NCI-H460 (cell line): Measurements from ENCODE around the gene TMCO1. TPM values are rescaled to one million over a fixed set of nuclear protein-coding genes. Genes with fewer than 3 reads are reported as not detected.
"Not testable (repeated sequence)": the region's sequence is repeated elsewhere in the genome, so short reads cannot be mapped to it uniquely, and the experiment has no call there.

ENCODE experiments used
- DNase-seq: peaks from one replicate; pipeline ENCODE4 v3.0.0-alpha.2; 2016; ENCODE audit warnings: low read depth; ENCODE audit errors: extremely low read depth
- polyA plus RNA-seq: library from polyadenylated mRNA; depleted of rRNA; stranded (reverse); fragments of >200 nt; gene quantifications from 2 replicates; pipeline ENCODE4 v1.2.3, GENCODE V29; 2014; cell fraction: nucleus; rRNA removed
- total RNA-seq: library from RNA; depleted of rRNA; stranded (reverse); fragments of >200 nt; shearing (Covaris generic); gene quantifications from 2 replicates; pipeline ENCODE4 v1.2.3, GENCODE V29; 2014; rRNA removed

Gene TMCO1
- total RNA-seq, result 120 TPM in 2 replicates
- 77.4 and 108 TPM in 2 replicates for polyA plus RNA-seq

- DNase-seq, result peak; percentile 100
These were observed at the start of gene TMCO1 for GRCh38 chr1:165768513-165769394. Gene TMCO1 (minus strand): TSS chr1:165768868. CDS start chr1:165768751, 117 bp downstream.

GRCh38 chr1:165816826-165817497 lies 48.3 kb upstream of the TMCO1 start:
- no peak for DNase-seq

- no peak for DNase-seq
These were observed 47.5 kb upstream of the TMCO1 start for GRCh38 chr1:165816157-165816556.

GRCh38 chr1:165815725-165816124 lies 47.1 kb upstream of the TMCO1 start:
- DNase-seq, result no peak

GRCh38 chr1:165807613-165808012 lies 38.9 kb upstream of the TMCO1 start:
- DNase-seq, result no peak

- DNase-seq, result not testable (repeated sequence)
These were observed 35.8 kb upstream of the TMCO1 start for GRCh38 chr1:165804513-165804912.

GRCh38 chr1:165799387-165799786 lies 30.7 kb upstream of the TMCO1 start:
- no peak for DNase-seq

GRCh38 chr1:165795894-165796293 lies 27.2 kb upstream of the TMCO1 start:
- no peak for DNase-seq

GRCh38 chr1:165793951-165794350 lies 25.3 kb upstream of the TMCO1 start:
- no peak for DNase-seq

- no peak for DNase-seq
These were observed 19.1 kb upstream of the TMCO1 start for GRCh38 chr1:165787741-165788140.

- DNase-seq, result not testable (repeated sequence)
These were observed 14.9 kb upstream of the TMCO1 start for GRCh38 chr1:165783519-165783918.

- not testable (repeated sequence) for DNase-seq
These were observed 9.5 kb upstream of the TMCO1 start for GRCh38 chr1:165778197-165778596.

GRCh38 chr1:165773324-165773965 lies 4.8 kb upstream of the TMCO1 start:
- peak; percentile 58 for DNase-seq

- DNase-seq, result no peak
These were observed 4.1 kb upstream of the TMCO1 start for GRCh38 chr1:165772739-165773138.

GRCh38 chr1:165764277-165764676 lies 4.4 kb downstream of the TMCO1 start:
- no peak for DNase-seq

GRCh38 chr1:165763442-165763841 lies 5.2 kb downstream of the TMCO1 start:
- DNase-seq, result no peak

GRCh38 chr1:165762725-165763124 lies 5.9 kb downstream of the TMCO1 start:
- no peak for DNase-seq

- no peak for DNase-seq
These were observed 9.6 kb downstream of the TMCO1 start for GRCh38 chr1:165759095-165759494.

- DNase-seq, result no peak
These were observed 13.2 kb downstream of the TMCO1 start for GRCh38 chr1:165755393-165756010.

- no peak for DNase-seq
These were observed 14.7 kb downstream of the TMCO1 start for GRCh38 chr1:165753934-165754333.

- no peak for DNase-seq
These were observed 20.1 kb downstream of the TMCO1 start for GRCh38 chr1:165748550-165748949.
